ENCODE results near the gene PNMT.
"Not testable (repeated sequence)": the region's sequence is repeated elsewhere in the genome, so short reads cannot be mapped to it uniquely, and the experiment has no call there.

PNMT gene

GRCh38 chr17:39694593-39694992 is 26.3 kb downstream of the PNMT start:
- no peak for DNase-seq

GRCh38 chr17:39695089-39695474 is 26.8 kb downstream of the PNMT start:
- DNase-seq, result no peak

GRCh38 chr17:39696731-39697130 is 28.5 kb downstream of the PNMT start:
- no peak for DNase-seq

- no peak for DNase-seq
Observed at GRCh38 chr17:39697961-39698360, 29.7 kb downstream of the PNMT start.

- not testable (repeated sequence) for DNase-seq
Observed at GRCh38 chr17:39699157-39699817, 31.0 kb downstream of the PNMT start.

GRCh38 chr17:39699818-39700147 is 31.5 kb downstream of the PNMT start, which contains the start of gene ERBB2:
ERBB2 (plus strand) TSS chr17:39700064; CDS start chr17:39700239, 175 bp downstream.
- no peak for DNase-seq

GRCh38 chr17:39700148-39700987 is 32.1 kb downstream of the PNMT start:
- DNase-seq, result no peak

GRCh38 chr17:39701012-39701783 is 32.9 kb downstream of the PNMT start:
- no peak for DNase-seq

GRCh38 chr17:39701784-39702422 is 33.6 kb downstream of the PNMT start:
- no peak for DNase-seq

- DNase-seq, result peak; percentile 19
Observed at GRCh38 chr17:39702901-39703893, 34.9 kb downstream of the PNMT start.

GRCh38 chr17:39703913-39704312 is 35.7 kb downstream of the PNMT start:
- no peak for DNase-seq

- DNase-seq, result no peak
Observed at GRCh38 chr17:39704821-39705551, 36.7 kb downstream of the PNMT start.

GRCh38 chr17:39705786-39706348 is 37.6 kb downstream of the PNMT start:
- no peak for DNase-seq

- DNase-seq, result no peak
Observed at GRCh38 chr17:39706383-39706782, 38.1 kb downstream of the PNMT start.

GRCh38 chr17:39706921-39707337 is 38.7 kb downstream of the PNMT start:
- DNase-seq, result no peak

- no peak for DNase-seq
Observed at GRCh38 chr17:39709319-39709997, 41.2 kb downstream of the PNMT start.

GRCh38 chr17:39709998-39710964 is 42.0 kb downstream of the PNMT start:
- DNase-seq, result no peak

- DNase-seq, result not testable (repeated sequence)
Observed at GRCh38 chr17:39711071-39711470, 42.8 kb downstream of the PNMT start.

GRCh38 chr17:39711851-39712250 is 43.6 kb downstream of the PNMT start:
- no peak for DNase-seq

Data from activated CD4-positive, alpha-beta T cell treated with anti-CD3 and anti-CD28 coated beads, Interleukin-10, Interleukin-2, amounts not matched to agents 100 ng/mL and 50 ng/mL, durations not matched to agents 16 hours and 8 hours (primary cell).